ENCODE results near the gene ARHGAP15.

ARHGAP15 gene

DNA sequence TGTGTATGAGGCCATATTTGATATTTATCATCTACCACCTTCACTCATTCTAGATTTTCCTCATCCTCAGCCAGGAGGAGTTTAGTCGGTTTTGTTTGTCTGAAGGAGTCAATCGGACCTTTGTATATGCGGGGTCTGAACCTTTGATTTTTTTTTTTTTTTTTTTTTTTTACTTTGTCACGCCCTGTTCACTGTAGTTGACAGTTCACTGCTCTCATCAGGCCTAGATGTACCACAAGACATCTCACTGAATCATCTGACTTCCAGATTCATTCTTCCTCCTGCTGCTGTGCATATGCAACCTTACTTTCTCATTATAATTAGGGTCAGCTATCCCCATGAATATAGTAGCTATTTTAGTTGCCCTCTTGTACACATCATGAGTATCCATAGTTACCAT, 133.2 kb downstream of the ARHGAP15 start:
- no peak for DNase-seq (ENCODE audit: low spot score)

DNA sequence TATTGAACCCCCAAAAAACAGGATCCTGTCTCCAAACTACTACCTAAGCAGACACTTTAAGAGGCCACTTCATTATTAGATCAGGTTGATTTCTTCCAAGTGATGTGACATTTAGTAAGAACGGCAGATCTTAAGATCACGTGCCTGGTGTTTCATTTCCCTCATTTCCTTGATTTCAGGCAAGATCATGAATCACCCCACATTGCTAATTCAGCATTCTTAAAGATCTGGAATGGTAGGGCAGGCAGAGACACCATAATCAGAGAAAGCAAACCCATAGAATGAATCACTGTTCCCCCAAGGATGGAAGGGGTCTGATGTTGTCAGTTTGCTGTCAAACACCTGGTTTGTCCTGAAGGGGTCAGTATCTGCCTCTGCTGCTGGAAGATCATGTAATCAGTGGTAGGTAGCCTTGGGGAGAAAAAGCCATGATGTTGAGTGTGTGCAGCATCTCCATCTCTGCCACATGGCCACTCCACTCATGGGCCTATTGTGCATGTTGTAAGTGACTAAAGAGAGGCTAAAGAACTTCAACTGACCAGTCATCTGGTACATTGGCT, 133.9 kb downstream of the ARHGAP15 start:
- DNase-seq (ENCODE audit: low spot score) = no peak

- DNase-seq (ENCODE audit: low spot score) = no peak
Observed at GRCh38 chr2:143264851-143265250, 135.6 kb downstream of the ARHGAP15 start.

DNA sequence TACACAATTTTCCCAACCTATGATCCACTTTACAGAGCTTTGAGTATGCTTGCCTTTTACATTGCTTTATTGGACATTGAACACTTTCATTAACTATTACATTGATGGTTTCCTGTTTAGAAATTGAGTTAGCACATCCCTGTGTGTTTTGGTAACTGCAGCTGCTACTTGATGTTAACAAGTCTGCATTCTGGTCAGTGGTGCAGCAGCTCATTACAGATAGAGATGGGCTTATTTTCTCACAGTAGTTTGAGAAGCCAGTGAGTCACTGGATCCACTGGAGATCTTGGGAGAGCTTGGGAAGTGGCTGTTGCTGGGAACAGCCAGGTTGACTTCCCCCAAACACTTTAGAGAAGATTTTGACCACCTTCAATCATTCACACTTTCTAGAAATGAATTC, 150.5 kb downstream of the ARHGAP15 start:
- no peak for DNase-seq (ENCODE audit: low spot score)

DNA sequence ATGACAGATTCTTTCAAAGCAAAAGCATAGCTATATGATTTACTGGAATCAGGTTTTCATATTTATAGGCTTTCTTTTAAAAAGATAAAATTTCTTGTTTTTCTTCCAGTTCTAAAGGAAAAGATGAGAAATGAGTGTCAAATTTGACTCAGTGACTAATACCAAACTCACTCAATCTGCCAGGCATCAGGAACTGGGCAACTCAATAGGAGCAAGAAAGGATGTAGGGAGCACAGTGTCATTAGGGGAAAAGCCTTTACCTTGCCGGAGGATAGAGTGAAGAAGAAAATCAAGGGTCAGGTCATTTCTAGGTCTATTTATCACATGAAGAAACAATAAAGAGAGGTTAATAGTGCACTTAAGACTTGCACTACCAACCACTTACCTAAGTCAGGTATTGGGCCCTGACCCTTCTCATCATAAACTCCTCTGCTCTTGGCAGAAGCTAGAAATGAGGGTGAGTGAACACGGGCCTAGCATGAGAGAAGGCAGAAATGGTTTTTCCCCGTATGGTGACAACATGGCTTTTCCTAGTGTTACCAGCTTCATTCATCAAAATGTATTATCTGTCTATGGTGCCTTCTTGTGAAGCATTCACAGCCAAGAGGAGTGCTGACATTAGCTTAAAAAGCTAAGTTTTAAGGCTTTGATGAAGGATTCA, 151.0 kb downstream of the ARHGAP15 start:
- DNase-seq (ENCODE audit: low spot score) = no peak

DNA sequence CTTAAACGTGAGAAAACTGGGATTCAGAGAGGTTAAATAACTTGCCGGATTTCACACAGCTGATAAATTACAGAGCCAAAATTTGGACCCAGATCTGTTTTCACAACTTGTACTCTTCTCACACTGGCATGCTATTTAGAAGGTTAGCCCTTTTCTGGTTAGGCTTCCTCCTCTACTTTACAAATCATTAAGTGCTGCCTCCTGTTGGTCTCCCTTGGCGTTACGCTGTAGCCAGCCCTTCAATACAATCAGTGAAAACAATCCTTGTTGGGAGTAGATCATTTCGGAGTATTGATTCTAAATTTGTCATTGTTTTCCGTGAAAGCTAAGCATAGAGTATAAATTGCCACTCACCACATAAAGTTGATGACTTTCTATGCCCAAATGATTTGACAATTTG, 153.5 kb downstream of the ARHGAP15 start:
- DNase-seq (ENCODE audit: low spot score) = no peak

DNA sequence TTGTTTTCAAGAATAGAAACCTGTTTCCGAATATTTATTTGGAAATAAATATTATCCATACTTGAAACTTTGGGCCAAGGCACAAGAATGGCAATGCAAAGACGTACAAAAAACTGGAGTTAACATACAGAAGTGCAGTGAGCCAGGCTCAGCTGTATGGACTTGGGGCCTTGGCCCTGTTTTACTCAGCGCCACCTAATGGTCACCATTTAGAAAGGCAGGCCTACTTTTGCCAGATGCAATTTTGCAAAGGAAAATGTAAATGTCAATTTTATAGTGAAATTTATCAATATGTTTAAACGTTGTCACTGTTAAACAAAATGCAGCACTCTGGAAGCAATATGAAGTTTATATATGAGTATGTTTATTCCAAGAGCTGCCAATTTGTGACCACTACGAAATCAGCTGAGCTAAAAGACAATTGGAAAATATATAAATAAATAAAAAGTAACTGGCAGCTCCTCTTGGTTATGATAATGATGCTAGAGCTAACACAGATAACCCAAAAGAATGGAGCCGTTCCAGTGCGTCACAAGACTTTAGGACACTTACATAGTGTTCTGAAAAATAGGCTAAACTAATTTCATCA, 155.0 kb downstream of the ARHGAP15 start:
- DNase-seq (ENCODE audit: low spot score) = peak; percentile 13

- DNase-seq (ENCODE audit: low spot score) = no peak
Observed at GRCh38 chr2:143289025-143289424, 159.8 kb downstream of the ARHGAP15 start.

DNA sequence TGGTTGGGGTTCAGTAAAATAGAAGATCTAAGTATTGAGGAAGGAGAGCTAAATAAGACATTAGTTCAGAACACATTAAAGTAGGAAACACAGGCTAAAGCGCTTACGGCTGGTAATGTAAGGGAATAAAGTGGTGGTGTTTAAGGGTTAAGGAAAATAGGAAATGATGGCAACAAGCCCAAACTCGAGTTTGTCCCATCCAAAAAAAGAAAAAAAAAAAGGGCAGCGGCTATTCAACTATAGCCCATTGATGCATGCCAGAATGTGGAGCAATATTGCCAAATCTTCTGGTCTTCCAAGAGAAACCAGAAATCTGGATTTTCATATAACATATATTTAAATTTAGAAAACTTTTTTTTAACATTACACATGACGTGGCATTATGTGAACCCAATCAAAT, 161.0 kb downstream of the ARHGAP15 start:
- DNase-seq (ENCODE audit: low spot score) = no peak

GRCh38 chr2:143294068-143294467, 164.8 kb downstream of the ARHGAP15 start:
- no peak for DNase-seq (ENCODE audit: low spot score)

- DNase-seq (ENCODE audit: low spot score) = no peak
Observed at GRCh38 chr2:143296089-143296488, 166.9 kb downstream of the ARHGAP15 start.

- no peak for DNase-seq (ENCODE audit: low spot score)
Observed at GRCh38 chr2:143297182-143297581, 168.0 kb downstream of the ARHGAP15 start.

GRCh38 chr2:143300536-143300935, 171.3 kb downstream of the ARHGAP15 start:
- DNase-seq (ENCODE audit: low spot score) = no peak

DNA sequence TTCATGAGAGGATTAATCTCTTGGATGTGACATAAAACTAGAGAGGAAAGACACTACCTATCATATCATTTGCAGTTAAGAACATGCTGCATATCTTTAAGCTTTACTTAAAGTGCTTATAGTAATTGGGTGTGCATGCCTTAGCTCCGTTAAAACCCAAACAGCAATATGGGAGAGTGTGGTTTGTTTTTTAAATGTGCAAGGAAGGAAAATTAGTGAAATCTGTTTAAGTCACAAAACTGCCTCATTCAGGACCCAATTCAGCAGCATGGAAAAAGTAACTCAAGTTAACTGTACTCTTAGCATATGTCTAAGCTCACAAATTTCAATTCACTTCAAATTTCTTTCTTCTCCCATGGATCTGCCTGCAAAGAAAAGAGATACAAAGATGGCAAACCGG, 182.2 kb downstream of the ARHGAP15 start:
- no peak for DNase-seq (ENCODE audit: low spot score)

DNA sequence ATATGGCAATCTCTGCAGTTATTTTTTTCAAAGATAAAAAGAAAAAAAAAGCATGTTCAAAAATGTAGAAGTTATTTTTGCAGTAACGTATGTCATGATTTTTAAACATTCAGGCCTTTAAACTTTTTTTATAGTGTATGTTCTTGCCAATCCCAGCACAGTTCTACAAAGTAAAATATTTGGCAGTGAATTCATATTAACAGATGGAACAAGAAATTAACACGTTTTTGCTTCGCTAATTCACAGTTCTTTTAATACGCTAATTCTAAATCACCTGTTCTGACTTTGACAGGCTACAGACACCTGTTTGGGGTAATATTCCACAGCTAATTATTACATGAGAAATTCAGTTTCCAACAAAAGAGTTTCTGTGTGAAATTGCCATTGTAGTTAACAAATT, 183.2 kb downstream of the ARHGAP15 start:
- DNase-seq (ENCODE audit: low spot score) = no peak

DNA sequence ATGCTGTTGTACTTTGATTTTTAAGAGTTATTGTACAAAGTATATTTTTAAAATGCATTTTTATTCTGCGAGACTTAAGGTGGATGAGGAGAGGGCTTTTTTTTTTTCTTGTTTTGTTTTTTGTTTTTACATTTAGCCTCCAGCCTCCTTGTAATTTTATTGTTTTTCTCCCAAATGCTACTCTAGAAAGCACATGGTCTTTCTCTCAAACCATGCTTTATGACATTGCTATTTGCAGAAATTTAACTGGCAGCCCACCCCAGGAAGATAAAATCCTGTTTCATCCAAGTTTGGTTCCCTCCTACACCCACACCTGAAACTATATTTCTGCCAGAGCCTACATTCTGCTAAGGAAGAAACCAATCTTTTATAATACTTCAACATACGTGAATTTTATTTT, 184.6 kb downstream of the ARHGAP15 start:
- no peak for DNase-seq (ENCODE audit: low spot score)

- no peak for DNase-seq (ENCODE audit: low spot score)
Observed at GRCh38 chr2:143321994-143322393, 192.8 kb downstream of the ARHGAP15 start.

DNA sequence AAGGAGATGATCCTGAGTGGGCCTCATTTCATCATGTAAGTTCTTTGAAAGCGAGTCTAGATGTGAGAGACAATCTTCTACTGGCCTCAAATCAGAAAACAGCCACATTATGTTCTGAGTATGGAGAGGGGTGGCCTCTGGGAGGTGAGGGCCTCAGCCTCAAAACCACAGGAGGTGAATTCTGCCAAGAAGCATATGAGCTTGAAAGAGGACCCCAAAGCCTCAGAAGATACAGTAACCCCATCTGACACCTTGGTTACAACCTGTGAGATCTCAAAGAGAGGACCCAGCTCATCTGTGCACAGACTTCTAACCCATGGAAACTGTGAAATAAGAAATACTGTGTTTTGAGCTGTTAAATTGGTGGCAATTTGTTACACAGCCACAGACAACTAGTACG, 200.1 kb downstream of the ARHGAP15 start:
- no peak for DNase-seq (ENCODE audit: low spot score)

- DNase-seq (ENCODE audit: low spot score) = no peak
Observed at GRCh38 chr2:143333168-143333791, 204.1 kb downstream of the ARHGAP15 start.

DNA sequence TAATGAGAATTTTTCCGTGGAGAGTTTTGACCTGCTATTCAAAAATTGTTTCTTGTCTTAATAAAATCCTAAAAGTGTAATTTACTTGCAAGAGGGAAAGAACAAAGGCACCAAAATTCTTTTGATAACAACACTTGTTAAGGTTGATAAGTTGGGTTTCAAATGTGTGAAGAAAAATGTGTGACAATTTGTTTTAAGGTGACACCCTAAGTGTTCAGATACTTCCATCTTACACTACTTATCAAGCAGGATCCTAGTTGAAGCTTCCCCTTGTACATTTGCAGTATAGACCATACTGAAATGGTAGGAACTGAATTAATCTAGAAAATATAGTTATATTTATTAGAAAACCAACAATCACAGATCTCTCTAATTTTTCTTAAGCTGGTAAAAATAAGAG, 204.6 kb downstream of the ARHGAP15 start:
- DNase-seq (ENCODE audit: low spot score) = no peak

DNA sequence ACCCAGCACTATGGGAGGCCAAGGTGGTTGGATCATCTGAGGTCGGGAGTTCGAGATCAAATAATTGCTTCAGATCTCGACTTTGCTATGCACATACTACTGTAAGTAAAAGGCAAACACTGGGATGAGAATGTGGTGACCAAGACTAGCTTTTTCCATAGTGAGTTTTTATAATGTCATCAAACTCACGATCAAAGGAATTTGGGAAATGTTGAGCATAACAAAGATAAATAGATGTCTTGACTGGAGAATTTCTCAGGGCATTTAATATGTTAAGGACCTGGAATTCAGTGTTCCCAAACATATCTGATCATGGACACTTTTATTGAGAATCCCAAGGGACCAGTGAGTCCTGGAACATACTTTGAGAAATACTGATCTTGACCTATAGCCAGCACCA, 205.6 kb downstream of the ARHGAP15 start:
- DNase-seq (ENCODE audit: low spot score) = no peak

DNA sequence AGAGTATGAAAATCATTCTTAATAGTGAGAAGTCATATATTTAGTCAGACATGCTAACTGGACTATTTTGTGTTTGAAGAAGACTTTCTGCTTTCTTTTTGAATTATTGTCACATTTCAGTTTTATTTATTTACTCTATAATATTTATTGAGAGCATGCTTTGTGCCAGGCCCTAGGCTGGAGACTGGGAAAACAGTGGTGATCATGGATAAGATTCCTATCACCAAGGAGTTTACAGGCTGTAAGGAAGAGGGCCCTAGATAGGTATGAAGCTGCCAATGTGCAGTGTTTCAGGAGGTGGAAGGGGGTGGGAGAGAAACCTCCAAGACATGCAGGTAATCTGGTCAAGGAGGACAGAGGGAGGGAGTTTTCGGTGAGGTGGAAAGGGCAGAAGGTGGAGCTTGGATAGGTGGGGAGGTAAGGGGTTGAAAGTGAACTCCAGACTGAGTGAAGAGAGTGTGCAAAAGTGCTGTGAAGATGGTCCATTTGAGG, 207.5 kb downstream of the ARHGAP15 start:
- no peak for DNase-seq (ENCODE audit: low spot score)

DNA sequence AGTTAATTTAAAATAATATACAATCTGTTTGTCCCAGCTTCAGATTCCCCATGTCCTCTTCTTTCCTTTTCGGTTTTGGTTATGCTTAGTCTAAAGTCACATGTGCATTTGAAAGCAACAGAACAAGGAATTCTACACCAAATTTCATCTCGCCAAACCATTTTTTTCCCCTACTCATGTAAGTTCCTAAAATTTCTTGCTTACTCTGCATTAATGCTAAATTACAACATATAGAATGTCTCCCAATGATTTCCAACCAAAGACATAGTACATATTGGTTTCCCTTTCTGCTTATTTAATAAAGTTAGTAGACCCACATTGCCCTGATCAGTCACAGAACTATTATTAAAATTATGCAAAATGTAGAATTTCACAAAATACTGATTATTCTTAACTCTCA, 212.3 kb downstream of the ARHGAP15 start:
- no peak for DNase-seq (ENCODE audit: low spot score)

Measured in Ammon's horn (tissue), 1 donor.